Transverse colon (tissue), 4 donors: ENCODE data around the gene CAMTA1. TPM values are rescaled to one million over a fixed set of nuclear protein-coding genes. Genes with fewer than 3 reads are reported as not detected.

ENCODE experiments used
- DNase-seq: peaks from one replicate; pipeline ENCODE4 v3.0.0-alpha.2; 2019
- H3K27ac ChIP-seq, 4 donors: fragments of 200-600 bp; sonication (generic); 2 replicates each; pipeline ENCODE4 v1.5.1; 2016 to 2018; ENCODE audit warnings: inconsistent platforms in 4 of 4
- H3K27me3 ChIP-seq: fragments of 200-600 bp; sonication (generic); 2 replicates; pipeline ENCODE4 v1.5.1; 2017; ENCODE audit warnings: inconsistent platforms
- H3K36me3 ChIP-seq, 4 donors: fragments of 200-600 bp; sonication (generic); 2 replicates each; pipeline ENCODE4 v1.5.1; 2017 to 2019; ENCODE audit warnings: inconsistent platforms in 4 of 4
- H3K4me1 ChIP-seq, 4 donors: fragments of 200-600 bp; sonication (generic); 2 replicates each; pipeline ENCODE4 v1.5.1; 2017 to 2020; ENCODE audit warnings: inconsistent platforms in 4 of 4
- H3K4me3 ChIP-seq, 4 donors: fragments of 200-600 bp; sonication (generic); 1 replicate in 1 of 4; 2 replicates in 3 of 4; pipeline versions ENCODE4 v1.5.1 to v1.6.1; 2017 to 2019; ENCODE audit warnings: inconsistent platforms in 4 of 4
- H3K9me3 ChIP-seq, 2 donors: fragments of 200-600 bp; sonication (generic); 2 replicates each; pipeline ENCODE4 v1.5.1; 2017 to 2019; ENCODE audit warnings: inconsistent platforms in 2 of 2
- CTCF ChIP-seq, 5 experiments: fragments of 200-600 bp in 3 of 5; fragments of 450-650 bp in 2 of 5; sonication (generic) in 3 of 5; IDR thresholded peaks; 1 replicate in 2 of 5; 2 replicates in 3 of 5; pipeline ENCODE4 v1.5.1; 2016 to 2017; ENCODE audit warnings: antibody characterized with exemption in 5 of 5, inconsistent platforms in 3 of 5, mild to moderate bottlenecking in 2 of 5, moderate library complexity in 1 of 5
- EP300 ChIP-seq: sonication (generic); formaldehyde crosslinking; IDR thresholded peaks from one replicate; pipeline ENCODE4 v1.6.1; 2017; ENCODE audit warnings: antibody characterized with exemption, low read depth
- POLR2A ChIP-seq: fragments of 450-650 bp; IDR thresholded peaks from one replicate; pipeline ENCODE4 v1.6.1; 2016; ENCODE audit warnings: antibody characterized with exemption, mild to moderate bottlenecking, moderate library complexity
- POLR2AphosphoS5 ChIP-seq, 3 donors: sonication (generic); formaldehyde crosslinking; IDR thresholded peaks; one replicate each; pipeline ENCODE4 v1.6.1; 2016; ENCODE audit warnings: antibody characterized with exemption in 3 of 3
- WGBS, 2 donors: methylation state at CpG; one replicate each; pipeline ENCODE4 v1.1.5; 2018; ENCODE audit warnings: low coverage in 1 of 2; 5-methylcytosine and 5-hydroxymethylcytosine counted together
- in situ Hi-C, 4 donors: fragments of 200-750 bp; cut with MboI; loops; one replicate each; pipeline versions ENCODE4 v1.15.0 to v1.15.1; 2017; ENCODE audit warnings: low sequenced_read_pairs in 3 of 4, low pct_ligation_motif_present in 1 of 4, low pct_unique_long_range_greater_than_20kb in 1 of 4
- intact Hi-C: fragments of 100-400 bp; cut with DNase I; formaldehyde crosslinking; loops from one replicate; pipeline ENCODE4 v1.15.1; 2023; ENCODE audit warnings: low total_unique reads
- total RNA-seq, 4 donors: library from RNA; depleted of rRNA; stranded (reverse); fragments of >200 nt; gene quantifications; one replicate each; pipeline ENCODE4 v1.1.0, GENCODE V29; 2016

Gene CAMTA1
- total RNA-seq, 4 donors from 2014 or later, result 93.8 to 268 (median 130) TPM

GRCh38 chr1:6822530-6823359, 37.5 kb downstream of the CAMTA1 start:
- Histone ChIP-seq H3K4me1 (peaks cover 14 to 86% (median 42%) of the 10 kb centered on the region in 4 donors), H3K27ac (peak overlapping the region; percentile 75 to 84 (median 82))

GRCh38 chr1:6823793-6824192, 38.5 kb downstream of the CAMTA1 start:
- H3K27ac ChIP-seq, result peak overlapping the region; percentile 75 to 84 (median 82)
- intact Hi-C loops, result no loop called here
- H3K36me3 ChIP-seq, result no peaks in the 10 kb centered on the region
- H3K4me1 ChIP-seq, result peaks cover 14 to 86% (median 41%) of the 10 kb centered on the region in 4 donors
- no peak for DNase-seq
- H3K9me3 ChIP-seq, result no peaks in the 10 kb centered on the region
- TF ChIP-seq POLR2AphosphoS5 (IDR thresholded peaks at IDR 0.05) (no peak), EP300 (no peak), POLR2A (no peak), CTCF (IDR thresholded peaks at IDR 0.05) (no peak)
- no peaks in the 10 kb centered on the region for H3K27me3 ChIP-seq
- peak overlapping the region in 1 of 4 donors; percentile 35 for H3K4me3 ChIP-seq
- in situ Hi-C loops, result no loop called here

More at GRCh38 chr1:6822530-6823359, 37.5 kb downstream of the CAMTA1 start:
- no peaks in the 10 kb centered on the region for H3K9me3 ChIP-seq
- peak overlapping the region in 2 of 4 donors; percentile 17 to 35 for H3K4me3 ChIP-seq
- intact Hi-C loops (loop anchor here (1.0 kb wide), 1 partner anchor 34 kb away; no protein-coding TSS in a partner anchor), in situ Hi-C loops (no loop called here)
- DNase-seq, result peak; percentile 61
- TF ChIP-seq CTCF (IDR thresholded peaks at IDR 0.05) (no peak), POLR2A (peak; percentile 39), EP300 (no peak), POLR2AphosphoS5 (IDR thresholded peaks at IDR 0.05) (peak in 2 of 3 donors; percentile 26 to 46)
- WGBS, 2 donors, result 46 to 54% methylated on average over 10 of the region's 10 CpGs
- H3K36me3 ChIP-seq, result no peaks in the 10 kb centered on the region
- H3K27me3 ChIP-seq, result no peaks in the 10 kb centered on the region

GRCh38 chr1:6824665-6825368, 39.6 kb downstream of the CAMTA1 start:
- Histone ChIP-seq H3K27me3 (no peaks in the 10 kb centered on the region), H3K9me3 (no peaks in the 10 kb centered on the region), H3K4me3 (no peak overlapping the region), H3K27ac (peak overlapping the region; percentile 75 to 84 (median 82)), H3K4me1 (peaks cover 9 to 75% (median 35%) of the 10 kb centered on the region in 4 donors), H3K36me3 (no peaks in the 10 kb centered on the region)
- 64 to 66% methylated on average over 6 of the region's 6 CpGs for WGBS, 2 donors
- no peak for DNase-seq
- TF ChIP-seq CTCF (IDR thresholded peaks at IDR 0.05) (no peak), POLR2AphosphoS5 (IDR thresholded peaks at IDR 0.05) (no peak), POLR2A (no peak), EP300 (no peak)
- intact Hi-C loops, result no loop called here
- in situ Hi-C loops, result no loop called here

GRCh38 chr1:6825828-6826227, 40.6 kb downstream of the CAMTA1 start:
- Histone ChIP-seq H3K4me3 (peak overlapping the region in 1 of 4 donors; percentile 4), H3K36me3 (no peaks in the 10 kb centered on the region), H3K4me1 (peaks cover 5 to 65% (median 30%) of the 10 kb centered on the region in 4 donors), H3K27ac (peak overlapping the region in 3 of 4 donors; percentile 80 to 84 (median 83)), H3K27me3 (no peaks in the 10 kb centered on the region), H3K9me3 (no peaks in the 10 kb centered on the region)
- intact Hi-C loops (no loop called here), in situ Hi-C loops (no loop called here)
- 55 to 67% methylated on average over 4 of the region's 4 CpGs for WGBS, 2 donors
- no peak for DNase-seq
- TF ChIP-seq CTCF (IDR thresholded peaks at IDR 0.05) (no peak), POLR2A (no peak), POLR2AphosphoS5 (IDR thresholded peaks at IDR 0.05) (no peak), EP300 (no peak)
